HepG2 (cell line): Measurements from ENCODE around the gene CAPN7. TPM values are rescaled to one million over a fixed set of nuclear protein-coding genes. Genes with fewer than 3 reads are reported as not detected.

Experiments
- ATAC-seq: fragments of 200-7000 bp; cut with Tn5 transposase; 3 replicates; pipeline ENCODE4 v1.9.1; 2020; ENCODE audit warnings: mild to moderate bottlenecking, moderate library complexity
- BruUV-seq: library from RNA; stranded (reverse); fragments of 400-500 nt; replicated peaks from 2 replicates; lab custom pipeline; 2021; lab: Mats Ljungman, UMichigan
- CTCF ChIA-PET: fragments of 300-600 bp; formaldehyde crosslinking; extraction: SDS; loops from one replicate; lab custom pipeline; 2021; ENCODE audit warnings: low total read pairs, inconsistent platforms, low intra/inter-chr PET ratio; lab: Yijun Ruan, JAX
- POLR2A ChIA-PET: fragments of 350-600 bp; sonication (Branson Sonifier 250); formaldehyde crosslinking; loops from one replicate; lab custom pipeline; 2020; ENCODE audit warnings: antibody characterized with exemption, inconsistent platforms; lab: Yijun Ruan, JAX
- DNase-seq: peaks from one replicate; pipeline ENCODE4 v3.0.0-alpha.2; 2015; ENCODE audit warnings: low spot score
- FAIRE-seq: peaks from 3 replicates; lab custom pipeline; 2011; peaks lifted over from hg19 to GRCh38; lab: Jason Lieb, UNC
- H2AFZ ChIP-seq: one replicate; pipeline ENCODE4 v1.6.1; 2011; ENCODE audit warnings: low read length, inconsistent platforms
- H3K27ac ChIP-seq: fragments of 300-600 bp; 3 replicates; pipeline ENCODE4 v1.8.0; 2011; ENCODE audit warnings: mixed run types, mild to moderate bottlenecking, mixed read lengths, low read length, inconsistent platforms; ENCODE audit not compliant: insufficient read depth; ENCODE audit errors: extremely low read length
- H3K27me3 ChIP-seq, 2 experiments: fragments of 200-600 bp in 1 of 2; 2 replicates in 1 of 2; 3 replicates in 1 of 2; pipeline versions ENCODE4 v1.6.0 to v1.8.0; 2011; ENCODE audit warnings: low read length in 2 of 2, mild to moderate bottlenecking in 2 of 2, moderate library complexity in 2 of 2, inconsistent platforms in 1 of 2; ENCODE audit not compliant: insufficient read depth in 2 of 2, control insufficient read depth in 1 of 2
- H3K36me3 ChIP-seq, 2 experiments: fragments of 200-600 bp in 1 of 2; replicated peaks in 1 of 2; 2 replicates in 1 of 2; 3 replicates in 1 of 2; pipeline versions ENCODE4 v1.5.1 to v1.8.0; 2011; ENCODE audit warnings: low read length in 2 of 2, inconsistent platforms in 1 of 2; ENCODE audit not compliant: insufficient read depth in 2 of 2, control insufficient read depth in 1 of 2
- H3K4me1 ChIP-seq: 2 replicates; pipeline ENCODE4 v1.5.1; 2012; ENCODE audit warnings: low read length, inconsistent platforms; ENCODE audit not compliant: insufficient read depth
- H3K4me2 ChIP-seq: 2 replicates; pipeline ENCODE4 v1.6.0; 2011; ENCODE audit warnings: low read depth, low read length, inconsistent platforms
- H3K4me3 ChIP-seq, 3 experiments: fragments of 200-600 bp in 1 of 3; sonication (generic), shearing (Covaris generic) in 1 of 3; replicated peaks in 1 of 3; 2 replicates each; pipeline ENCODE4 v1.5.1; 2011 to 2016; ENCODE audit warnings: low read length in 3 of 3, inconsistent platforms in 2 of 3, low read depth in 2 of 3, mild to moderate bottlenecking in 2 of 3, control low read depth in 1 of 3, mixed read lengths in 1 of 3; ENCODE audit not compliant: insufficient read depth in 1 of 3
- H3K79me2 ChIP-seq: one replicate; pipeline ENCODE4 v1.6.1; 2011; ENCODE audit warnings: low read length, inconsistent platforms; ENCODE audit not compliant: insufficient read depth
- H3K9ac ChIP-seq: 2 replicates; pipeline ENCODE4 v1.6.0; 2011; ENCODE audit warnings: mild to moderate bottlenecking, low read depth, low read length, inconsistent platforms; ENCODE audit not compliant: insufficient read depth
- H3K9me3 ChIP-seq: 2 replicates; pipeline ENCODE4 v1.5.1; 2012; ENCODE audit warnings: mild to moderate bottlenecking, low read length
- H4K20me1 ChIP-seq: 2 replicates; pipeline ENCODE4 v1.6.0; 2011; ENCODE audit warnings: inconsistent platforms, mild to moderate bottlenecking, low read length, moderate library complexity; ENCODE audit not compliant: insufficient read depth
- IRF2 ChIP-seq: IDR thresholded peaks from 2 replicates; pipeline ENCODE4 v1.6.1; 2018; ENCODE audit warnings: missing genetic modification reagents, missing compliant biosample characterization
- KDM5A ChIP-seq: fragments of 200-600 bp; sonication (generic); IDR thresholded peaks from 2 replicates; pipeline ENCODE4 v1.7.0; 2018; ENCODE audit warnings: antibody characterized with exemption, mild to moderate bottlenecking, low read length, borderline replicate concordance
- KLF16 ChIP-seq, 2 experiments: sonication (generic) in 1 of 2; formaldehyde crosslinking in 1 of 2; IDR thresholded peaks; 2 replicates each; pipeline versions ENCODE4 v1.6.1 to v1.8.0; 2016 to 2023; ENCODE audit warnings: missing genetic modification reagents in 2 of 2, missing compliant biosample characterization in 1 of 2
- KLF6 ChIP-seq: IDR thresholded peaks from 2 replicates; pipeline ENCODE4 v1.8.0; 2016; ENCODE audit warnings: missing biosample characterization, missing genetic modification reagents
- MAFF ChIP-seq: IDR thresholded peaks from 2 replicates; pipeline ENCODE4 v1.6.1; 2011; ENCODE audit warnings: low read depth, low read length, improper control_type of control experiment
- MAFK ChIP-seq, 2 experiments: IDR thresholded peaks in 1 of 2; conservative IDR thresholded peaks in 1 of 2; 2 replicates each; pipeline ENCODE4 v1.6.1; 2011; ENCODE audit warnings: improper control_type of control experiment in 2 of 2, low read length in 2 of 2
- MNT ChIP-seq: fragments of 450-650 bp; IDR thresholded peaks from 2 replicates; pipeline ENCODE4 v1.6.1; 2016
- RAD51 ChIP-seq: fragments of 450-650 bp; IDR thresholded peaks from 2 replicates; pipeline ENCODE4 v1.6.1; 2016; ENCODE audit warnings: borderline replicate concordance
- RBFOX2 ChIP-seq: fragments of 200-400 bp; formaldehyde crosslinking; IDR thresholded peaks from 2 replicates; pipeline ENCODE4 v1.6.1; 2017; ENCODE audit warnings: low read depth, mild to moderate bottlenecking, low read length
- REL ChIP-seq: sonication (generic); formaldehyde crosslinking; conservative IDR thresholded peaks from 2 replicates; pipeline ENCODE4 v1.8.0; 2022; ENCODE audit warnings: mild to moderate bottlenecking, missing genetic modification reagents, moderate library complexity
- RNF2 ChIP-seq: fragments of 450-650 bp; conservative IDR thresholded peaks from 2 replicates; pipeline ENCODE4 v1.6.1; 2016; ENCODE audit warnings: low read depth
- SP1 ChIP-seq, 2 experiments: fragments of 450-650 bp in 1 of 2; sonication (generic) in 1 of 2; formaldehyde crosslinking in 1 of 2; IDR thresholded peaks; 2 replicates each; pipeline versions ENCODE4 v1.4.0 to v1.6.1; 2016 to 2020; ENCODE audit warnings: missing genetic modification reagents in 1 of 2
- THAP7 ChIP-seq: sonication (generic); formaldehyde crosslinking; IDR thresholded peaks from 2 replicates; pipeline ENCODE4 v1.8.1; 2023; ENCODE audit warnings: mild to moderate bottlenecking, missing genetic modification reagents
- ZNF12 ChIP-seq: sonication (generic); formaldehyde crosslinking; IDR thresholded peaks from 2 replicates; pipeline ENCODE4 v1.5.0; 2020; ENCODE audit warnings: missing genetic modification reagents
- ZNF546 ChIP-seq: sonication (generic); formaldehyde crosslinking; conservative IDR thresholded peaks from 2 replicates; pipeline ENCODE4 v1.8.1; 2023; ENCODE audit warnings: mild to moderate bottlenecking, missing genetic modification reagents
- WGBS: methylation state at CpG from one replicate; pipeline ENCODE4 v1.1.6; 2017; ENCODE audit warnings: low lambda C conversion rate; 5-methylcytosine and 5-hydroxymethylcytosine counted together
- in situ Hi-C: cut with HindIII; loops from 2 replicates; pipeline ENCODE4 v1.10.0; 2017; ENCODE audit warnings: low pct_unique_long_range_greater_than_20kb; ENCODE audit not compliant: extremely low pct_ligation_motif_present
- intact Hi-C: fragments of 100-400 bp; cut with micrococcal nuclease; formaldehyde crosslinking; loops from one replicate; pipeline ENCODE4 v1.10.0; 2022; ENCODE audit not compliant: unreplicated experiment
- polyA plus RNA-seq, 8 experiments: library from polyadenylated mRNA; depleted of rRNA in 3 of 8; stranded (reverse) in 7 of 8; unstranded in 1 of 8; fragments of >200 nt; fragmentation: Illumina TruSeq in 4 of 8; extraction: Trizol in 4 of 8; gene quantifications; 2 replicates each; pipeline versions ENCODE4 v1.2.1 to v1.2.3, GENCODE V29; 2011 to 2016; ENCODE audit warnings: low read depth in 4 of 8, missing spikeins in 1 of 8, mixed read lengths in 1 of 8; ENCODE audit not compliant: insufficient read depth in 1 of 8
- total RNA-seq, 5 experiments: library from RNA; depleted of rRNA; stranded (reverse); fragments of >200 nt; fragmentation: Illumina TruSeq; extraction: Trizol; gene quantifications; 2 replicates each; pipeline ENCODE4 v1.2.3, GENCODE V29; 2016; ENCODE audit warnings: low read depth in 1 of 5

The CAPN7 gene
- total and polyA plus RNA-seq, 2 of the 13 experiments (the other 11 are each of a cell fraction or from before 2014, with no cell fraction given), result 16.7 to 36.8 TPM

- H3K36me3 ChIP-seq, result peaks cover 3 to 24% of the 10 kb centered on the region in 2 experiments; a peak in 3 of 5 replicates
- TF ChIP-seq KLF6 (CRISPR knock-in tag), result no peak
- TF ChIP-seq IRF2 (CRISPR knock-in tag), result no peak
- TF ChIP-seq KLF16 (CRISPR knock-in tag; IDR thresholded peaks at IDR 0.05), result no peak
- TF ChIP-seq ZNF546 (CRISPR knock-in tag), result no peak
- TF ChIP-seq SP1 (IDR thresholded peaks at IDR 0.05), result no peak
- TF ChIP-seq SP1 (CRISPR knock-in tag; IDR thresholded peaks at IDR 0.05), result no peak
- TF ChIP-seq RNF2, result no peak
- no peak for TF ChIP-seq ZNF12 (CRISPR knock-in tag)
- ChIA-PET CTCF (no interaction called here), POLR2A (interaction anchor here (1.0 to 1.2 kb wide), 3 partner anchors 8 to 22 kb away, joined by 3 to 4 read pairs (median 4); no protein-coding TSS in a partner anchor)
- H3K9me3 ChIP-seq, result no peaks in the 10 kb centered on the region
- no peak for DNase-seq
- H4K20me1 ChIP-seq, result peaks cover 10% of the 10 kb centered on the region; the same call in 1 of the 2 replicates
- no peak for ATAC-seq
- in situ Hi-C loops (loop anchor here (10.0 kb wide), 2 partner anchors 93 to 197 kb away; no protein-coding TSS in a partner anchor), intact Hi-C loops (loop anchor here (5.0 to 10.0 kb wide), 5 partner anchors 34 to 347 kb away; partner anchors contain the start of gene NR2C2)
- H2AFZ ChIP-seq, result no peak overlapping the region
- BruUV-seq, result no TSS peak
- H3K9ac ChIP-seq, result peak overlapping the region; percentile 98; the same call in 1 of the 2 replicates
- WGBS, result 89% methylated on average over 5 of the region's 5 CpGs
- H3K4me2 ChIP-seq, result peak overlapping the region; percentile 80
- peak overlapping the region; percentile 76 to 90 (median 87) for H3K4me3 ChIP-seq
- no peak for FAIRE-seq
- peaks cover 48% of the 10 kb centered on the region for H3K4me1 ChIP-seq
- peaks cover 38% of the 10 kb centered on the region for H3K79me2 ChIP-seq
- no peaks in the 10 kb centered on the region for H3K27me3 ChIP-seq
- H3K27ac ChIP-seq, result no peak overlapping the region
Measured at GRCh38 chr3:15207836-15208504, 1.9 kb downstream of the CAPN7 start.

GRCh38 chr3:15211937-15212336 is 5.9 kb downstream of the CAPN7 start:
- Histone ChIP-seq H3K9ac (no peak overlapping the region), H3K4me3 (no peak overlapping the region), H3K9me3 (no peaks in the 10 kb centered on the region), H3K27me3 (no peaks in the 10 kb centered on the region), H2AFZ (no peak overlapping the region), H3K27ac (no peak overlapping the region), H3K4me2 (no peak overlapping the region), H4K20me1 (peaks cover 10% of the 10 kb centered on the region; the same call in 1 of the 2 replicates), H3K36me3 (peaks cover 5 to 44% of the 10 kb centered on the region in 2 experiments; a peak in 4 of 5 replicates), H3K4me1 (peaks cover 23% of the 10 kb centered on the region), H3K79me2 (peaks cover 34% of the 10 kb centered on the region)
- DNase-seq (no peak), FAIRE-seq (no peak), ATAC-seq (no peak)
- in situ Hi-C loops, result no loop called here
- no TSS peak for BruUV-seq
- intact Hi-C loops, result no loop called here
- ChIA-PET POLR2A (no interaction called here), CTCF (no interaction called here)
- TF ChIP-seq REL (CRISPR knock-in tag), result no peak
- peak; percentile 61 to 71; a peak in 3 of 4 replicates for TF ChIP-seq MAFK (conservative IDR thresholded peaks at IDR 0.05 in 1 of 2, IDR thresholded peaks at IDR 0.05 in 1 of 2; ENCODE audit: low read length in 2 of 2)
- no peak for TF ChIP-seq RBFOX2
- TF ChIP-seq KDM5A, result no peak
- TF ChIP-seq MNT, result no peak
- TF ChIP-seq RAD51, result no peak
- peak; percentile 53; the same call in 1 of the 2 replicates for TF ChIP-seq MAFF
- no peak for TF ChIP-seq THAP7
